A549 (cell line): Measurements from ENCODE around the gene CDHR2.

Source experiments
- KDM5A ChIP-seq: fragments of 200-600 bp; sonication (generic); IDR thresholded peaks from 2 replicates; pipeline ENCODE4 v1.6.1; 2016; ENCODE audit warnings: antibody characterized with exemption, mild to moderate bottlenecking
- TF ChIP-seq, protein P1 (sequence below): fragments of >200 bp; sonication (Bioruptor Twin); formaldehyde crosslinking; IDR thresholded peaks from 3 replicates; pipeline ENCODE4 v1.5.1; 2016

- TF ChIP-seq KDM5A = no peak
- TF ChIP-seq, protein P1, sequence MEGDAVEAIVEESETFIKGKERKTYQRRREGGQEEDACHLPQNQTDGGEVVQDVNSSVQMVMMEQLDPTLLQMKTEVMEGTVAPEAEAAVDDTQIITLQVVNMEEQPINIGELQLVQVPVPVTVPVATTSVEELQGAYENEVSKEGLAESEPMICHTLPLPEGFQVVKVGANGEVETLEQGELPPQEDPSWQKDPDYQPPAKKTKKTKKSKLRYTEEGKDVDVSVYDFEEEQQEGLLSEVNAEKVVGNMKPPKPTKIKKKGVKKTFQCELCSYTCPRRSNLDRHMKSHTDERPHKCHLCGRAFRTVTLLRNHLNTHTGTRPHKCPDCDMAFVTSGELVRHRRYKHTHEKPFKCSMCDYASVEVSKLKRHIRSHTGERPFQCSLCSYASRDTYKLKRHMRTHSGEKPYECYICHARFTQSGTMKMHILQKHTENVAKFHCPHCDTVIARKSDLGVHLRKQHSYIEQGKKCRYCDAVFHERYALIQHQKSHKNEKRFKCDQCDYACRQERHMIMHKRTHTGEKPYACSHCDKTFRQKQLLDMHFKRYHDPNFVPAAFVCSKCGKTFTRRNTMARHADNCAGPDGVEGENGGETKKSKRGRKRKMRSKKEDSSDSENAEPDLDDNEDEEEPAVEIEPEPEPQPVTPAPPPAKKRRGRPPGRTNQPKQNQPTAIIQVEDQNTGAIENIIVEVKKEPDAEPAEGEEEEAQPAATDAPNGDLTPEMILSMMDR = no peak
Observed at GRCh38 chr5:176608937-176609723, 60.0 kb downstream of the CDHR2 start.
